PC-3 (cell line): Measurements from ENCODE around the gene MPHOSPH8.

Source experiments
- EZH2 ChIP-seq: fragments of 300-600 bp; sonication (generic); IDR thresholded peaks from one replicate; pipeline ENCODE4 v1.6.1; 2017; ENCODE audit warnings: antibody characterized with exemption, mild to moderate bottlenecking, low read length; ENCODE audit not compliant: unreplicated experiment
- EZH2phosphoT487 ChIP-seq: fragments of 300-600 bp; sonication (generic); IDR thresholded peaks from 2 replicates; pipeline ENCODE4 v1.6.1; 2018; ENCODE audit warnings: mild to moderate bottlenecking, antibody characterized with exemption, low read length, borderline replicate concordance
- TF ChIP-seq, protein P1 (sequence below): fragments of 300-600 bp; sonication (generic); conservative IDR thresholded peaks from 2 replicates; pipeline ENCODE4 v1.5.1; 2017; ENCODE audit warnings: antibody characterized with exemption, low read depth, mild to moderate bottlenecking, low read length

DNA sequence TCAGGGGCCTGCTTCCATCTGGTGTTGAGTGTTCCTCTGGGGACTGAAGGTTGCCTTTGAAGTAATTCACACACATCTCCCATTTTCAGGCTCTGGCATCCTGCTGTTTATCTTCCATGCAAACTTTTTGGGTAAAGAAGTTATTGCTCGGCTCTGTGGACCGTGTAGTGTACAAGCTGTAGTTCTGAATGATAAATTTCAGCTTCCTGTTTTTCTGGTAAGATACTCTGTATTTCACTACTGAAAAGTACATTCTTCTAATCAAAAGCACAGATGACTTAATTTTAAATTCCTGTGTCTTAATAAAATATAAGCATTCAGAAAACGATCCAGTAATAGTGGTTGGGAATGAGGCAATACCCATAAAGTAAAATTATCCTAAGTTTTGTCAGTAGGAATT is 36.7 kb downstream of the MPHOSPH8 start:
- TF ChIP-seq, protein P1, sequence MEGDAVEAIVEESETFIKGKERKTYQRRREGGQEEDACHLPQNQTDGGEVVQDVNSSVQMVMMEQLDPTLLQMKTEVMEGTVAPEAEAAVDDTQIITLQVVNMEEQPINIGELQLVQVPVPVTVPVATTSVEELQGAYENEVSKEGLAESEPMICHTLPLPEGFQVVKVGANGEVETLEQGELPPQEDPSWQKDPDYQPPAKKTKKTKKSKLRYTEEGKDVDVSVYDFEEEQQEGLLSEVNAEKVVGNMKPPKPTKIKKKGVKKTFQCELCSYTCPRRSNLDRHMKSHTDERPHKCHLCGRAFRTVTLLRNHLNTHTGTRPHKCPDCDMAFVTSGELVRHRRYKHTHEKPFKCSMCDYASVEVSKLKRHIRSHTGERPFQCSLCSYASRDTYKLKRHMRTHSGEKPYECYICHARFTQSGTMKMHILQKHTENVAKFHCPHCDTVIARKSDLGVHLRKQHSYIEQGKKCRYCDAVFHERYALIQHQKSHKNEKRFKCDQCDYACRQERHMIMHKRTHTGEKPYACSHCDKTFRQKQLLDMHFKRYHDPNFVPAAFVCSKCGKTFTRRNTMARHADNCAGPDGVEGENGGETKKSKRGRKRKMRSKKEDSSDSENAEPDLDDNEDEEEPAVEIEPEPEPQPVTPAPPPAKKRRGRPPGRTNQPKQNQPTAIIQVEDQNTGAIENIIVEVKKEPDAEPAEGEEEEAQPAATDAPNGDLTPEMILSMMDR: no peak
- TF ChIP-seq EZH2: no peak
- TF ChIP-seq EZH2phosphoT487: no peak
